Gastrocnemius medialis (tissue), 4 donors: ENCODE data around the gene PDXK. TPM values are rescaled to one million over a fixed set of nuclear protein-coding genes. Genes with fewer than 3 reads are reported as not detected.

ENCODE experiments used
- ATAC-seq, 2 donors: fragments of 150-250 bp; one replicate each; pipeline ENCODE4 v1.9.1; 2016
- DNase-seq, 2 donors: peaks; one replicate each; pipeline ENCODE4 v3.0.0-alpha.2; 2019
- H3K27ac ChIP-seq, 4 donors: fragments of 200-600 bp; sonication (generic); 1 replicate in 1 of 4; 2 replicates in 3 of 4; pipeline ENCODE4 v1.5.1; 2016 to 2018; ENCODE audit warnings: mild to moderate bottlenecking in 2 of 4, moderate library complexity in 1 of 4
- H3K27me3 ChIP-seq, 3 donors: fragments of 200-600 bp; sonication (generic) in 2 of 3; 1 replicate in 1 of 3; 2 replicates in 2 of 3; pipeline versions ENCODE4 v1.5.1 to v1.6.0; 2016 to 2019; ENCODE audit warnings: mild to moderate bottlenecking in 1 of 3, moderate library complexity in 1 of 3
- H3K36me3 ChIP-seq, 2 donors: fragments of 200-600 bp; sonication (generic) in 1 of 2; one replicate each; pipeline ENCODE4 v1.5.1; 2017 to 2018
- H3K4me1 ChIP-seq, 2 donors: fragments of 200-600 bp; sonication (generic) in 1 of 2; one replicate each; pipeline ENCODE4 v1.5.1; 2016 to 2017; ENCODE audit warnings: mild to moderate bottlenecking in 2 of 2
- H3K4me3 ChIP-seq, 4 donors: fragments of 200-600 bp; sonication (generic) in 3 of 4; 1 replicate in 1 of 4; 2 replicates in 3 of 4; pipeline ENCODE4 v1.5.1; 2016 to 2019; ENCODE audit warnings: mild to moderate bottlenecking in 2 of 4
- H3K9me3 ChIP-seq, 3 donors: fragments of 200-600 bp; sonication (generic) in 2 of 3; 1 replicate in 1 of 3; 2 replicates in 2 of 3; pipeline ENCODE4 v1.5.1; 2016 to 2019
- CTCF ChIP-seq, 5 experiments: fragments of 450-650 bp in 3 of 5; fragments of 200-600 bp in 2 of 5; sonication (generic) in 2 of 5; IDR thresholded peaks in 4 of 5; conservative IDR thresholded peaks in 1 of 5; 1 replicate in 4 of 5; 2 replicates in 1 of 5; pipeline ENCODE4 v1.5.1; 2016 to 2019; ENCODE audit warnings: antibody characterized with exemption in 5 of 5, mild to moderate bottlenecking in 3 of 5, moderate library complexity in 3 of 5
- POLR2A ChIP-seq, 2 donors: fragments of 450-650 bp; IDR thresholded peaks; one replicate each; pipeline ENCODE4 v1.6.1; 2017; ENCODE audit warnings: antibody characterized with exemption in 2 of 2, mild to moderate bottlenecking in 2 of 2, moderate library complexity in 2 of 2
- in situ Hi-C, 4 donors: fragments of 200-750 bp; cut with MboI; loops; one replicate each; pipeline versions ENCODE4 v1.15.0 to v1.8.0; 2017; ENCODE audit warnings: low sequenced_read_pairs in 4 of 4
- intact Hi-C: fragments of 100-400 bp; cut with DNase I; formaldehyde crosslinking; loops from one replicate; pipeline ENCODE4 v1.15.1; 2023; ENCODE audit warnings: low total_unique reads
- total RNA-seq, 4 donors: library from RNA; depleted of rRNA; stranded (reverse); fragments of >200 nt; gene quantifications; one replicate each; pipeline versions ENCODE4 v1.1.0 to v1.2.3, GENCODE V29; 2016

PDXK gene
- total RNA-seq, 4 donors from 2014 or later, result 12.4 to 39.2 (median 21.9) TPM

- ATAC-seq, result no peak
- in situ Hi-C loops (loop anchor here in 2 of 4 donors (10.0 to 25.0 kb wide), 2 partner anchors 88 to 105 kb away; partner anchors contain the start of gene PDXK (in 1 of the 2)), intact Hi-C loops (no loop called here)
- H3K27me3 ChIP-seq, result no peaks in the 10 kb centered on the region
- H3K27ac ChIP-seq, result no peak overlapping the region
- no peak for TF ChIP-seq CTCF (IDR thresholded peaks at IDR 0.05 in 4 of 5, conservative IDR thresholded peaks at IDR 0.05 in 1 of 5)
- no peak for TF ChIP-seq POLR2A (IDR thresholded peaks at IDR 0.05)
- DNase-seq, result no peak
- no peak overlapping the region for H3K4me3 ChIP-seq
- peaks cover 0 to 84% of the 10 kb centered on the region in 2 donors for H3K36me3 ChIP-seq
- no peaks in the 10 kb centered on the region for H3K9me3 ChIP-seq
- H3K4me1 ChIP-seq, result no peaks in the 10 kb centered on the region
Observed at GRCh38 chr21:43800124-43800523, 81.2 kb downstream of the PDXK start.

GRCh38 chr21:43800566-43800965, 81.6 kb downstream of the PDXK start:
- Histone ChIP-seq H3K9me3 (no peaks in the 10 kb centered on the region), H3K4me1 (no peaks in the 10 kb centered on the region), H3K27ac (no peak overlapping the region), H3K27me3 (no peaks in the 10 kb centered on the region), H3K4me3 (no peak overlapping the region), H3K36me3 (peaks cover 0 to 80% of the 10 kb centered on the region in 2 donors)
- intact Hi-C loops, result no loop called here
- ATAC-seq (no peak), DNase-seq (no peak)
- in situ Hi-C loops, result loop anchor here in 2 of 4 donors (10.0 to 25.0 kb wide), 2 partner anchors 88 to 104 kb away; partner anchors contain the start of gene PDXK (in 1 of the 2)
- TF ChIP-seq POLR2A (IDR thresholded peaks at IDR 0.05) (no peak), CTCF (IDR thresholded peaks at IDR 0.05 in 4 of 5, conservative IDR thresholded peaks at IDR 0.05 in 1 of 5) (no peak)

- intact Hi-C loops (no loop called here), in situ Hi-C loops (loop anchor here in 2 of 4 donors (10.0 to 25.0 kb wide), 2 partner anchors 89 to 104 kb away; partner anchors contain the start of gene PDXK (in 1 of the 2))
- TF ChIP-seq CTCF (IDR thresholded peaks at IDR 0.05 in 4 of 5, conservative IDR thresholded peaks at IDR 0.05 in 1 of 5) (no peak), POLR2A (IDR thresholded peaks at IDR 0.05) (no peak)
- H3K36me3 ChIP-seq, result peaks cover 0 to 74% of the 10 kb centered on the region in 2 donors
- ATAC-seq (no peak), DNase-seq (no peak)
- H3K4me3 ChIP-seq, result no peak overlapping the region
- H3K27me3 ChIP-seq, result no peaks in the 10 kb centered on the region
- no peaks in the 10 kb centered on the region for H3K9me3 ChIP-seq
- H3K27ac ChIP-seq, result no peak overlapping the region
- H3K4me1 ChIP-seq, result no peaks in the 10 kb centered on the region
Observed at GRCh38 chr21:43801006-43801783, 82.3 kb downstream of the PDXK start.

GRCh38 chr21:43802713-43803313, 83.9 kb downstream of the PDXK start:
- Histone ChIP-seq H3K27ac (no peak overlapping the region), H3K27me3 (no peaks in the 10 kb centered on the region), H3K4me1 (no peaks in the 10 kb centered on the region), H3K4me3 (no peak overlapping the region), H3K9me3 (no peaks in the 10 kb centered on the region), H3K36me3 (peaks cover 0 to 57% of the 10 kb centered on the region in 2 donors)
- no peak for DNase-seq
- TF ChIP-seq CTCF (IDR thresholded peaks at IDR 0.05 in 4 of 5, conservative IDR thresholded peaks at IDR 0.05 in 1 of 5) (no peak), POLR2A (IDR thresholded peaks at IDR 0.05) (no peak)
- in situ Hi-C loops (loop anchor here in 2 of 4 donors (10.0 to 25.0 kb wide), 2 partner anchors 91 to 102 kb away; partner anchors contain the start of gene PDXK (in 1 of the 2)), intact Hi-C loops (no loop called here)
- ATAC-seq, result no peak
